Stimulated activated naive B cell treated with anti-CD40 and anti-IgM and Interleukin-4, amounts not matched to agents 10 μg/mL and 1 μg/mL and 100 μg/mL, for 72 hours (primary cell): ENCODE measurements around the gene PROKR1.
"Not testable (repeated sequence)": the region's sequence is repeated elsewhere in the genome, so short reads cannot be mapped to it uniquely, and the experiment has no call there.

Experiments
- ATAC-seq, 2 donors: fragments of 150-1000 bp; cut with Tn5 transposase; replicated peaks; 2 replicates each; pipeline ENCODE4 v1.10.0; 2021; ENCODE audit warnings: moderate library complexity in 1 of 2
- DNase-seq: peaks from one replicate; pipeline ENCODE4 v3.0.0; 2021
- H3K27ac Mint-ChIP-seq: one replicate; pipeline ENCODE4 v1.8.0; 2022; ENCODE audit warnings: mild to moderate bottlenecking, mixed read lengths
- H3K27me3 Mint-ChIP-seq, 2 donors: one replicate each; pipeline ENCODE4 v1.8.0; 2022; ENCODE audit warnings: mixed read lengths in 2 of 2
- H3K36me3 Mint-ChIP-seq, 2 donors: one replicate each; pipeline ENCODE4 v1.8.0; 2022; ENCODE audit warnings: mixed read lengths in 2 of 2, mild to moderate bottlenecking in 1 of 2
- H3K4me1 Mint-ChIP-seq, 2 donors: one replicate each; pipeline ENCODE4 v1.8.0; 2022; ENCODE audit warnings: mixed read lengths in 2 of 2, mild to moderate bottlenecking in 1 of 2
- H3K4me3 Mint-ChIP-seq, 2 donors: one replicate each; pipeline ENCODE4 v1.8.0; 2022; ENCODE audit warnings: mild to moderate bottlenecking in 2 of 2, mixed read lengths in 2 of 2, moderate library complexity in 1 of 2
- H3K9me3 Mint-ChIP-seq, 2 donors: one replicate each; pipeline ENCODE4 v1.8.0; 2022; ENCODE audit warnings: mixed read lengths in 2 of 2, mild to moderate bottlenecking in 1 of 2

PROKR1 gene

DNA sequence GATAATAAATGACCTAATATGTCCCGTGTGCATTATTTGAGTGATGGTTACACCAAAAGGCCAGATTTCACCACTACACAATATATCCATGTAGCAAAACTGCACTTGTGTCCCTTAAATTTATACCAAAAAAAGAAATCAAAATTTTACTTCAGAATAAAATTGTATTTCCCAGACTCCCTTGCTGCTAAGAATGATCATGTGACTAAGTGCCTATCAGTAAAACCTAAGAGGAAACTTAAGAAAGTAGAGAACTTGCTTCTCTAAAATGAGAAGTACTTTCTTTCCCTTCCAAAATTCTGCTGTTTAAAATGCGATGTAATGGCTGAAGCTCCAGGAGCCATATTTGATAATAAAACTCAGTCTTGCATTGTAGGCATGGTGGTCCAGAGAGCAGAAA lies 24.0 kb downstream of the PROKR1 start:
- Mint-ChIP-seq H3K4me1 (peaks cover 15 to 20% of the 10 kb centered on the region in 2 donors), H3K36me3 (peaks cover 0 to 2% of the 10 kb centered on the region in 2 donors), H3K27me3 (peaks cover 0 to 8% of the 10 kb centered on the region in 2 donors), H3K9me3 (peaks cover 0 to 3% of the 10 kb centered on the region in 2 donors), H3K27ac (no peak overlapping the region), H3K4me3 (no peak overlapping the region)
- ATAC-seq (no peak), DNase-seq (no peak)

DNA sequence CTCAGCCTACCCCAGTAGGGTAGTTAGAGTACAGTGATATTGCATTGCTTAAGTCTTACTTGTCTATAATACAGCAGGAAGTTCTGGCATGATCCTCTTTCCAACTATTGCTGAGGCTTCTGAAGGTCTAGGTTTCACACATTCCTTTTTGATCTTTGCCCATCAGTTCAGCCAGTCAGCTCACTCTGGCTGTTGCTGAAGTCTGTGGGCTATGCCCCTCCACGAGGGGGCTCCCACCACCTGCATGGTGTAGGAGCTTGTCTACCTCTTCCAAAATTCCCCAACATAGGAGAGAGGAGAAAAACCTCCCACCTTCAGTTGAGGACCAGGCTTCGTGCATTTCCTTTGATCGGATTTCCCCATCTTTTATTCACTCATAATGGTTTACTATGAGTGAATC lies 26.3 kb downstream of the PROKR1 start:
- Mint-ChIP-seq H3K27me3 (peaks cover 0 to 6% of the 10 kb centered on the region in 2 donors), H3K27ac (no peak overlapping the region), H3K9me3 (peaks cover 0 to 5% of the 10 kb centered on the region in 2 donors), H3K36me3 (peaks cover 0 to 2% of the 10 kb centered on the region in 2 donors), H3K4me1 (peaks cover 5 to 20% of the 10 kb centered on the region in 2 donors), H3K4me3 (no peak overlapping the region)
- ATAC-seq (no peak), DNase-seq (no peak)

DNA sequence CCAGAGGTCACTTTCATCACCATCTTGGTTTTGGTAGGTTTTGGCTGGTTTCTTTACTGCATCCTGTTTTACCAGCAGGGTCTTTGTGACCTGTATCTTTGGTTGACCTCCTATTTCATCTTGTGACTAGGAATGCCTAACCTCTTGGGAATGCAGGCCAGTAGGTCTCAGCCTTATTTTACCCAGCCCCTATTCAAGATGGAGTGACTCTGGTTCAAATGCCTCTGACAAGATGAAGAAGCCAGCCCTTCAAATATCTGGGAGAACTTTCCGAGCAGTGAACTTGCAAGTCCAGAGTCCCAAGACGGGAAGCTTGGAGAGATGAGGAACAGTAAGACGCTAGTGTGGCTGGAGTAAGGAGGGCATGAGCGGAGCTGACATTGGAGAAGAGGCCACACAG lies 28.6 kb downstream of the PROKR1 start:
- peaks cover 0 to 4% of the 10 kb centered on the region in 2 donors for H3K27me3 Mint-ChIP-seq
- peaks cover 0 to 2% of the 10 kb centered on the region in 2 donors for H3K36me3 Mint-ChIP-seq
- H3K27ac Mint-ChIP-seq, result no peak overlapping the region
- no peak overlapping the region for H3K4me3 Mint-ChIP-seq
- ATAC-seq (no peak), DNase-seq (no peak)
- peaks cover 5 to 20% of the 10 kb centered on the region in 2 donors for H3K4me1 Mint-ChIP-seq
- H3K9me3 Mint-ChIP-seq, result peaks cover 0 to 7% of the 10 kb centered on the region in 2 donors

DNA sequence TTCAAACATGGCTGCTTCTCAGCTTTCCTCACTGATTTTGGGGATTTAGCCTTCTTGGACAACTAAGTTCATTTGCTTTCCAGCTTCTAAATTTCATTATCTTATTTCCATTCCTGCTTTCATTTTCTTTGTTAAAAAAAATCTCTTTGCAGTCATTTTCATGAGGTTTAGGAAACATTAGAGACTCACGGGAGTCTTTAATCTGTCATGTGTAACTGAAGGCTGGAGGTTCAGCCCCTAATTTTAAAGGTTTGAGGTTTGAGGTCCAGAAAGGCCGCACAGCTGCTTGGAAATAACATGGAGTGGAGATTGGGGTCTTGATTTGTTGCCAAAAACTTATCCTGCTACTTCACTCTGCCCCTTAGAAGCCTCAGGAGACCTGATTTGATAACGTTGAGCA lies 30.3 kb downstream of the PROKR1 start:
- ATAC-seq (no peak), DNase-seq (no peak)
- H3K4me3 Mint-ChIP-seq, result no peak overlapping the region
- peaks cover 0 to 4% of the 10 kb centered on the region in 2 donors for H3K27me3 Mint-ChIP-seq
- H3K27ac Mint-ChIP-seq, result no peak overlapping the region
- H3K9me3 Mint-ChIP-seq, result peaks cover 0 to 7% of the 10 kb centered on the region in 2 donors
- peaks cover 0 to 2% of the 10 kb centered on the region in 2 donors for H3K36me3 Mint-ChIP-seq
- peaks cover 5 to 20% of the 10 kb centered on the region in 2 donors for H3K4me1 Mint-ChIP-seq

DNA sequence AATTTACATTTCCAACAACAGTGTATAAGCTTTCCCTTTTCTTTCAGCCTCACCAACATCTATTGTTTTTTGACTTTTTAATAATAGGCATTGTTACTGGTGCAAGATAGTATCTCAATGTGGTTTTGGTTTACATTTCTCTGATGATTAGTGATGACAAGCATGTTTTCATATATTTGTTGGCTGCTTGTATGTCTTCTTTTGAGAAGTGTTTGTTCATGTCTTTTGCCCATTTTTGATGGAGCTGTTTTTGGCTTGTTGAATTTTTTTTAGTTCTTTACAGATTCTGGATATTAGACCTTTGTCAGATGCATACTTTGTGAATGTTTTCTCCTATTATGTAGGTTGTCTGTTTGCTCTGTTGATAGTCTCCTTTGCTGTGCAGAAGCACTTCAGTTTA lies 32.1 kb downstream of the PROKR1 start:
- peaks cover 3 to 20% of the 10 kb centered on the region in 2 donors for H3K4me1 Mint-ChIP-seq
- H3K27ac Mint-ChIP-seq, result no peak overlapping the region
- DNase-seq (no peak), ATAC-seq (no peak)
- H3K4me3 Mint-ChIP-seq, result no peak overlapping the region
- peaks cover 1 to 2% of the 10 kb centered on the region in 2 donors for H3K36me3 Mint-ChIP-seq
- peaks cover 1 to 7% of the 10 kb centered on the region in 2 donors for H3K9me3 Mint-ChIP-seq
- H3K27me3 Mint-ChIP-seq, result peaks cover 0 to 5% of the 10 kb centered on the region in 2 donors

DNA sequence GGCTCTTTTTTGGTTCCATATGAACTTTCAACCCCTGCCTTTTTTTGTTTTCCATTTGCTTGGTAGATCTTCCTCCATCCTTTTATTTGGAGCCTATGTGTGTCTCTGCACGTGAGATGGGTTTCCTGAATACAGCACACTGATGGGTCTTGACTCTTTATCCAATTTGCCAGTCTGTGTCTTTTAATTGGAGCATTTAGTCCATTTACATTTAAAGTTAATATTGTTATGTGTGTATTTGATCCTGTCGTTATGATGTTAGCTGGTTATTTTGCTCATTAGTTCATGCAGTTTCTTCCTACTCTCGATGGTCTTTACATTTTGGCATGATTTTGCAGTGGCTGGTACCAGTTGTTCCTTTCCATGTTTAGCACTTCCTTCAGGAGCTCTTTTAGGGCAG lies 34.5 kb downstream of the PROKR1 start:
- ATAC-seq, H3K36me3 Mint-ChIP-seq, DNase-seq, H3K27me3 Mint-ChIP-seq, H3K27ac Mint-ChIP-seq, H3K4me3 Mint-ChIP-seq: not testable (repeated sequence)
- Mint-ChIP-seq H3K9me3 (peaks cover 5 to 16% of the 10 kb centered on the region in 2 donors), H3K4me1 (peaks cover 1 to 14% of the 10 kb centered on the region in 2 donors)

DNA sequence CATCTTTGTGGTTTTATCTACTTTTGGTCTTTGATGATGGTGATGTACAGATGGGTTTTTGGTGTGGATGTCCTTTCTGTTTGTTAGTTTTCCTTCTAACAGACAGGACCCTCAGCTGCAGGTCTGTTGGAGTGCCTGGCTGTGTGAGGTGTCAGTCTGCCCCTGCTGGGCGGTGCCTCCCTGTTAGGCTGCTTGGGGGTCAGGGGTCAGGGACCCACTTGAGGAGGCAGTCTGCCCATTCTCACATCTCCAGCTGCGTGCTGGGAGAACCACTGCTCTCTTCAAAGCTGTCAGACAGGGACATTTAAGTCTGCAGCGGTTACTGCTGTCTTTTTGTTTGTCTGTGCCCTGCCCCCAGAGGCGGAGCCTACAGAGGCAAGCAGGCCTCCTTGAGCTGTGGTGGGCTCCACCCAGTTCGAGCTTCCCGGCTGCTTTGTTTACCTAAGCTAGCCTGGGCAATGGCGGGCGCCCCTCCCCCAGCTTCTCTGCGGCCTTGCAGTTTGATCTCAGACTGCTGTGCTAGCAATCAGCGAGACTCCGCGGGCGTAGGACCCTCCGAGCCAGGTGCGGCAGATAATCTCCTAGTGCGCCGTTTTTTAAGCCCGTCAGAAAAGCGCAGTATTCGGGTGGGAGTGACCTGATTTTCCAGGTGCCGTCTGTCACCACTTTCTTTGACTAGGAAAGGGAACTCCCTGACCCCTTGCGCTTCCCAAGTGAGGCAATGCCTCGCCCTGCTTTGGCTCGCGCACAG lies 36.0 kb downstream of the PROKR1 start:
- H3K27ac Mint-ChIP-seq, H3K36me3 Mint-ChIP-seq, ATAC-seq: not testable (repeated sequence)

DNA sequence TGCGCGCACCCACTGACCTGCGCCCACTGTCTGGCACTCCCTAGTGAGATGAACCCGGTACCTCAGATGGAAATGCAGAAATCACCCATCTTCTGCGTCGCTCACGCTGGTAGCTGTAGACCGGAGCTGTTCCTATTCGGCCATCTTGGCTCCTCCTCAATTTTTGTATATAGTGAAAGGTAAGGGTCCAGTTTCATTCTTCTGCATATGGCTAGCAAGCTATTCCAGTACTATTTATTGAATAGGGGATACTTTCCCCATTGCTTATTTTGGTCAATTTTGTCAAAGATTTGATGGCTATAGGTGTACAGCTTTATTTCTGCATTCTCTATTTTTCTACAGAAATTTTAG lies 36.5 kb downstream of the PROKR1 start:
- Mint-ChIP-seq H3K9me3 (peaks cover 5 to 14% of the 10 kb centered on the region in 2 donors), H3K4me3 (peak overlapping the region; percentile 39 to 62)
- not testable (repeated sequence) for H3K27me3 Mint-ChIP-seq, H3K4me1 Mint-ChIP-seq, ATAC-seq, H3K36me3 Mint-ChIP-seq, DNase-seq, H3K27ac Mint-ChIP-seq

More for the DNA sequence above, 36.0 kb downstream of the PROKR1 start:
- Mint-ChIP-seq H3K4me3 (peak overlapping the region; percentile 39 to 62), H3K9me3 (peaks cover 5 to 14% of the 10 kb centered on the region in 2 donors)
- not testable (repeated sequence) for H3K4me1 Mint-ChIP-seq, H3K27me3 Mint-ChIP-seq, DNase-seq

DNA sequence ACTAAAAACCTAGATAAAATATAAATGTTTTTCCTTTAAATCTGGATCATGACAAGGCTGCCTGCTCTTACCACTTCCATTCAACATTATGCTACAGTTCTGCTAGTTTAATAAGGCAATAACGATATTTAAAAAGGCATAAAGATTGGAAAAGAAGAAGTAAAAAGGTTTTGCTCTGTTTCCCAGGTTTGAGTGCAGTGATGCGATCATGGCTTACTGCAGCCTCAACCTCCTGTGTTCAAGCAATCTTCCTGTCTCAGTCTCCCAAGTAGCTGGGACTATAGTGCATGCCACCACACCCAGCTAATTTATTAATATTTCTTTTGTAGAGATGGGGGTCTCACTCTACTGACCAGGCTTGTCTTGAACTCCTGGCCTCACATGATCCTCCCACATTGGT lies 40.8 kb downstream of the PROKR1 start:
- H3K9me3 Mint-ChIP-seq, result peaks cover 5 to 11% of the 10 kb centered on the region in 2 donors
- peaks cover 8 to 23% of the 10 kb centered on the region in 2 donors for H3K4me1 Mint-ChIP-seq
- no peak for ATAC-seq
- H3K27ac Mint-ChIP-seq, result no peak overlapping the region
- H3K4me3 Mint-ChIP-seq, result no peak overlapping the region
- peaks cover 4 to 8% of the 10 kb centered on the region in 2 donors for H3K36me3 Mint-ChIP-seq
- DNase-seq, result no peak
- peaks cover 0 to 7% of the 10 kb centered on the region in 2 donors for H3K27me3 Mint-ChIP-seq

DNA sequence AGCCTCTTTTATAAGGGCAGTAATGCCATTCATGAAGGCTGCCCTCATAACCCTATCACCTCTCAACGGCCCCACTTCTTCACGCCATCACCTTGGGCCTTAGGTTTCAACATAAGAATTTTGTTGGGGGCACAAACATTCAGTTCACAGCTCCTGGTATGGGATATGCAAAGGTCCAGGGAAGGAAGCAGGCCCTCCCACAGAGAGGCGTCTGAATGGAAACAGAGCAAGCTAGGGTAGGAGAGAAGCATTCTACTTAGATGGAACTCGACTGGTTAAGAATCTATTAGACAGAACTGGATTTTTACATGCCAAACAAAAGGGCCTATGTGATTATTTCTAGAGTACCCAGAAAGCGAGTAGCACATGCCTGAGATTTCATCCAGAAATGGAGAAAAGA lies 42.8 kb downstream of the PROKR1 start:
- DNase-seq (no peak), ATAC-seq (no peak)
- no peak overlapping the region for H3K27ac Mint-ChIP-seq
- no peaks in the 10 kb centered on the region for H3K36me3 Mint-ChIP-seq
- H3K9me3 Mint-ChIP-seq, result peaks cover 0 to 4% of the 10 kb centered on the region in 2 donors
- no peaks in the 10 kb centered on the region for H3K27me3 Mint-ChIP-seq
- H3K4me1 Mint-ChIP-seq, result peaks cover 21 to 42% of the 10 kb centered on the region in 2 donors
- no peak overlapping the region for H3K4me3 Mint-ChIP-seq

DNA sequence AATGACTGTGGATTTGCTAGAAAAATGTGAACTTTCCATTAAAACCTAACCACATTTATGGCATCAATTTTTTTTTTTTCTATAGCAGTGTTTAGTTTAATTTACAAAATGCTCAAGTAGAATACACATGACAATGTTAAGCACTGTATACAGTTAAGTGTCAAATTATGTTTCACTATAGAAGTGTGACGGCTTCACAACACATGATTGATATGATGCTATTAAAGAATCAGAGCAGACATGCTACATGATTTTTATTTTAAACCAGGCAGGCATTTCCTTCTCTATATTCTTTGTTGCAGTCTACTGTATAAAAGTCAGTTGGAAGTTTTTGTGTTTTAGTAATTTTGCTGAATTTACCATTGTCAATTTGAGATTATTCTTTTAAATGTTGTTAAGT lies 43.6 kb downstream of the PROKR1 start:
- Mint-ChIP-seq H3K27me3 (no peaks in the 10 kb centered on the region), H3K36me3 (no peaks in the 10 kb centered on the region), H3K9me3 (peaks cover 0 to 2% of the 10 kb centered on the region in 2 donors), H3K4me3 (no peak overlapping the region), H3K4me1 (peaks cover 26 to 51% of the 10 kb centered on the region in 2 donors), H3K27ac (no peak overlapping the region)
- DNase-seq (no peak), ATAC-seq (no peak)

DNA sequence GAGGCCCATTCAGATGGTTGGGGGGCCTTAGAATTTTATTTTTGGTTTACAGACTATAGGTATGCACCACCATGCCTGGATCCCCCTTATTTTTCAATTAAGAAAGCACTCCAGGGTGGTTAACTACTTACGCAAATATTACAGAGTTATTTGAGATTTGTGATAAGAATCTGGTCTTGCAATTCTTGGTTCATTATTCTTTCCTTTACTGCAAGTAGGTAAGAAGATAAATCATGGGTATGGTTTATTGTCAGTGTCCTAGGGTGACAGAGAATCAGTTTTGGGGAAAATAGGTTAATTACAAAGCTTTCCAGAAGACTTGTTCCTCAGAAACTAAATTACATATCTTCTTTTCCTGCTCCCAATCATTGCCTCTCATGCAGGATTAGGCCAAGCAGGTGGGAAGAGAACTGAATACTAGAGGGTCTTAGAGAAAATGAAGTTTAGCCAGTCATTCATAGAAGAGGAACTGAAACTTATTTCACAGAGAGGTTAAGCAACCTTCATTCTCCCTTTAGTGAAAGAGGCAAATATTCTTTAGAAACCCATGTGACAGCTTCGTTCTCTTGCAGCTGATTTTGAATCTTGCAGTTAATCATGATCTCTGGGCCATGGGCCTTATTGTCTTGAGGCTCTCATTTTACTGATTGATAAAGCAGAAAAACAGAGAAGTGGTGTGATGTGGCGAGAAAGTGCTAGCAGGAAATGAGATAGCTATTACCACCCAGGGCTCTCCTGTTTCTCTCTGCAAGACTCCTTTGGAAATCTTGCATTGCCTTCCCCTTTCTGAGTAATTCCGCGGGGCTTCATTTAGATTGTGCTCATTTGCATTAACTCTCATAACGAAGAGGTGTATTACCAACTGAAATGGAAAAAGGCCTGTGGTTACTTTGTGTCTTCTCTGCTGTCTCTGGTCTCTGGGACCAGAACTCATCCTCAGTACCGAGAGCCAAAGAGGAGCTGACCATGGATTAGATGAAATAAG lies 46.5 kb downstream of the PROKR1 start:
- Mint-ChIP-seq H3K4me3 (peak overlapping the region; percentile 71 to 74), H3K9me3 (peaks cover 0 to 2% of the 10 kb centered on the region in 2 donors), H3K27me3 (no peaks in the 10 kb centered on the region), H3K36me3 (no peaks in the 10 kb centered on the region), H3K27ac (peak overlapping the region; percentile 94), H3K4me1 (peaks cover 34 to 71% of the 10 kb centered on the region in 2 donors)
- ATAC-seq (peak; percentile 88 to 90), DNase-seq (peak; percentile 66)

DNA sequence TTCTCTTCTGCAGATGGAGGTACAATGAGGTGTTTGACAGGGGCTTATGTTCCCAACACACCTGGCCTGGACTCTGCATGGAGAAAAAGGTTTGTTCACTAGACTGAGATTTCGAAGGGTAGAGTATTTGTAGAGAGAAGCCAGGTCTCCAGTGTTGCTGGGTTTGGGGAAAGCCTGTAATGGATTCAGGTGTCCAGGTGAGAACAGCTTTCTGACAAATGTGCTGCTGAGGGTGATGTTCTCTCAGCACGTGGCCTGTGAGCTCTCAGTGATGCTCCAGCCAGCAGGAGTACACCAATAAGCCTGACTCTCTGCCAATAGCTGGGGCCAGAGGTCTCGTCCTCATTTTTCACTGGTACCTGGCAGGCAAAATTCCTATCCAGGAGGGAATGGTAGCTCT lies 47.5 kb downstream of the PROKR1 start:
- H3K9me3 Mint-ChIP-seq, result peaks cover 0 to 2% of the 10 kb centered on the region in 2 donors
- H3K4me1 Mint-ChIP-seq, result peaks cover 37 to 71% of the 10 kb centered on the region in 2 donors
- H3K27me3 Mint-ChIP-seq, result no peaks in the 10 kb centered on the region
- H3K36me3 Mint-ChIP-seq, result no peaks in the 10 kb centered on the region
- peak overlapping the region; percentile 71 to 74 for H3K4me3 Mint-ChIP-seq
- no peak for DNase-seq
- ATAC-seq, result no peak
- peak overlapping the region; percentile 94 for H3K27ac Mint-ChIP-seq

DNA sequence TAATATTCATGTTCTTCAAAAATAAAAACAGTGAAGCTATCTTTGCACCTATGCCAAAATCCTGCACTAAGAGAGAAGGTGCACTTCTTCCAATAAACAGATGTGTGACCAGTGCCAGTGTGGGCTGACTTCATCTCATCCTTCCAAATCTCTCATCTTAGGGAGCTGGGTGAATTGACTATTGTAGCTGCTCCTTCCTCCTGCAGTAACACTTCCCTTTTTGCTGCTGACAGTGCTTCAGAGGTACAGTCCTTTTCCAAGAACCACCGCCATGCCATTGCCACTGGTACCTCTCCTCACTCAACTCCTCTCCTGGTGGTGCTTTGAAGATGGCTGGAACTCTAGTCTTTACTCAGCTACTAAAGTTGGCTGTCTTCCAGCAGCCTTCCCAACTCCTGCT lies 49.1 kb downstream of the PROKR1 start:
- DNase-seq (no peak), ATAC-seq (no peak)
- H3K9me3 Mint-ChIP-seq, result peaks cover 0 to 2% of the 10 kb centered on the region in 2 donors
- no peaks in the 10 kb centered on the region for H3K36me3 Mint-ChIP-seq
- H3K4me1 Mint-ChIP-seq, result peaks cover 35 to 65% of the 10 kb centered on the region in 2 donors
- H3K27me3 Mint-ChIP-seq, result peaks cover 0 to 5% of the 10 kb centered on the region in 2 donors
- H3K4me3 Mint-ChIP-seq, result peak overlapping the region; percentile 7 to 15
- peak overlapping the region; percentile 4 for H3K27ac Mint-ChIP-seq
